GM20431 (cell line): Measurements from ENCODE around the gene TBC1D22A.

Experiments
- in situ Hi-C: fragments of 300-500 bp; cut with MseI, MboI; formaldehyde crosslinking; loops from one replicate; pipeline ENCODE4 v1.15.0; 2020; ENCODE audit warnings: low sequenced_read_pairs; ENCODE audit not compliant: unreplicated experiment

TBC1D22A gene

GRCh38 chr22:47173535-47174021 is 411.1 kb downstream of the TBC1D22A start:
- in situ Hi-C loops = no loop called here

DNA sequence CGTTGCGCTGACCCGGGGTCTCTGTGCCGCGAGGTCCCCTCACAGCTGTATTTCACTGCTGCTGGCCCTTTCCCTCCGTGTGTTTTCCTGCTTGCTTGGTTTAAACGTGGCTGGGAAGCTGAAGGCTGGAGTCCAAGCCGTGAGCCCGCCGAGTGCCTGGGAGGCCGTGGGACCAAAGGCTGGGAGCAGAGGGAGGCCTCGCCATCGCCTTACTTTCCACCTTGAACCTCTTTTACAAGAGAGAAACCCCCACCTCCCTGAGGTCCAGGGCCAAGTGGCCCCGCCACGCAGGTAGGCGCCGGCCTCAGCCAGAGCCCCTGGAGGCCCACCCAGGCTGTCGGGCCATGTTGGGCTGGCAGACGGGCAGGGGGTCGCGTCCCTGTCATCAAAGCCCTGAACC is 411.6 kb downstream of the TBC1D22A start:
- in situ Hi-C loops = no loop called here

GRCh38 chr22:47174671-47175112 is 412.2 kb downstream of the TBC1D22A start:
- in situ Hi-C loops = no loop called here

DNA sequence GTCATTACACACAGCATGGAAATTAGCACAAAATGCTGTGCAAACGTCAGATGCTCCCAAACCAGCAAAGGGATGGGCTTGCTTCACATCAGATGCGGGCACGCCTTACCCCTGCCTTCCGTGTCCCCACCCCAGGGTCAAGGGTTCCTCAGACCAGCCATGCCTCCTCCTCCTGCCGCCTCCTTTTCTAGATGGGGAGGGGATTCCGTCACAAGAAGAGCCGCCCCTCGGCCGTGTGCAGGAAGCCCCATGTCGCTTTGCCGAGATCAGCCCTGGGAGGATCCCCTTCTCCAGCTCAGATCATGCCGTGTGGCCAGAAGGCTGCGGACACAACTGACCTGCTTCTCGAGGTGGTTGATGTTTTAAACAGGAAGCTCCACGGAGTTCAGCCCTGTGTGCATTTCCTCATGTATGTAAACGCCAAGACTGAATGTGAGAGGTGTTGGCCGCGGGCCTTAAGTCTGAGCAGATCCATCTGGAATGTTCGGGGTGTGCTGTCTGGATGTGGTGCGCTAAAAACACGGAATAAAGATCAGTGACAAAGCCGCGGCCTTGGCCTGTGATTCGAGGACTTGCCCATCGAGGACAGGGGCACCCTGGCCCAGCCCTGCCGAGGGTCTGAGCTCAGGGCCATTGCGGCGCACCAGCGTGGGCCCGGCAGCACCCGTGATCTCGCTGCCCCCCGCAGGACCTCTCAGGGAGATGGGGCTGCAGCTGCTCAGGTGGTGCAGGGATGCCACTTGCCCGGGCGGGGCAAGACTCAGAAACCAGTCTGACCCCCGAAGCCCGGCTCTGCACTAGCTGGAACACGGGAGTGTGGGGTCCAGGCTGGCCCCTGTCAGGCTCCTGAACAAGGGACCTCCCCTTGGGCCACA is 412.9 kb downstream of the TBC1D22A start:
- in situ Hi-C loops = no loop called here

- in situ Hi-C loops = no loop called here
Observed at GRCh38 chr22:47176026-47176389, 413.6 kb downstream of the TBC1D22A start.

DNA sequence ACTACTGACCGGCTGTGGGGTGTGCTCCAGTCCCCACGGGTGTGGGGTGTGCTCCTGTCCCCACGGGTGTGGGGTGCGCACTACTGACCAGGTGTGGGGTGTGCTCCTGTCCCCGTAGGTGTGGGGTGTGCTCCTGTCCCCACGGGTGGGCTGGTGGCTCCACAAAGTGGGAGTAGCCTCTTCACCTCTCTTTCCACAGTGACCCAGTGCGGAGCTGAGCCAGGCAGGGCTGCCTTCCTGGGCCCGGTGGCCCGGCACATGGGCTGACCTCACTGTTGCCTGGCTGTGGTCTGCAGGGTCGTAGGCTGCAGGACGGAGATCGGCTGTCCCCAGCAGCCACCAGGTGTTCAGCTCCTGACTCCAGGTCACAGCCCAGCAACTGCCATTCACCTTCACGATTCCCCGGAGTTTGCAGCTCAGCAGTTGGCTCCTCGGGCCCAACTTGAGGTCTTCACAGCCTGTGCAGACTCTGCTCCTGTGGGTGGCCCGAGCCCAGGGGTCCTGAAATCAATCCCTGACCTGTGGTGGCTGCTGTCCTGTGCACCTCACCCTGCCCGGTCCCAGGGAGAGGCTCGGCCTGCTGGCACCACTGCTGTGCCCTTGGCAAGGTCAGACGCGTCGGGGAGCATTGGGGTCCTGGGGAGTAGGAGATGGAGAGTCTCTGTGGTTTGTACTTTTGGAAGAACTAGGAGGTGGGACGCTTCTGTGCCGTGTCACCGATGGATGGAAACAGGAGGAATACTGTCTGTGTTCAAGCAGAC is 414.3 kb downstream of the TBC1D22A start:
- in situ Hi-C loops = no loop called here

- in situ Hi-C loops = no loop called here
Observed at GRCh38 chr22:47177334-47177815, 414.9 kb downstream of the TBC1D22A start.

GRCh38 chr22:47178339-47178738 is 415.9 kb downstream of the TBC1D22A start:
- in situ Hi-C loops = no loop called here

- in situ Hi-C loops = no loop called here
Observed at GRCh38 chr22:47180796-47181195, 418.3 kb downstream of the TBC1D22A start.

GRCh38 chr22:47187176-47187957 is 424.9 kb downstream of the TBC1D22A start:
- in situ Hi-C loops = no loop called here

DNA sequence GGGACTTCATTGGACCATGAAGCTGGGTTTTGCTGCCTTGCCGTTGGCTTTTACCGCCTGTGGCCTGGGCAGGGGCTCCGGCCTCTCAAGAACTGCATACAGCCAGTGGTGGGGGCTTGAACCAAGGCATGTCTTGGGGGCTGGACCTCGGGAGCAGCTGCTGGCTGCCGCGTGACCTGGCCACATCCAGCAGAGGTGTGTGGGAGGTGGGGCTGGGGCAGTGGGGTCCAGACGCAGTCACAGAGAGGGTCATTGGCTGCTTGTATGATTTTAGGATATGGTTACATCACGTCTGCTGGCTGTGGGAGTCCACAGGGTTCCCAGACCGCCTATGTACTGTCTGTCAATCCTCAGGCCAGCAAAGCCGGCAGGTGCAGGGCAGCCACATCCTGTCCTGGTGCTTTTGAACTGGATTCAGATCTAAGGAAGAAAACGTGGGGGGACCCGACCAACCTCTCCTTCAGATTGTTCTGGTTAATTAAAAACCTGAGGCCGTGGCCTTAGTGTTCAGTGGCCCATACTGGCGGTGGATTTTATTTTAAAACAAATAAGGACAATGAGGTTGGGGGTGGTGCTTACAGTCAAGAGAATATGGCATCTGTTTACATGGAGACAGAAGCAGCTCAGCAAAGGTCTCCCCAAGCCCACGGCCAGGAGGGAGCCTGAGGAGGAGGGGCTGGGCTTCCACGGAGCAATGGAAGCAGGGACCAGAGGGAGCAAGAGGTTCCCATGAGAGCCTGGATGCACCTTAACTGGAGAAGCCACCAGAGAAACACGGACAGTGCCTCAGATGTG is 426.0 kb downstream of the TBC1D22A start:
- in situ Hi-C loops = no loop called here

GRCh38 chr22:47189056-47189916 is 426.8 kb downstream of the TBC1D22A start:
- in situ Hi-C loops = no loop called here

DNA sequence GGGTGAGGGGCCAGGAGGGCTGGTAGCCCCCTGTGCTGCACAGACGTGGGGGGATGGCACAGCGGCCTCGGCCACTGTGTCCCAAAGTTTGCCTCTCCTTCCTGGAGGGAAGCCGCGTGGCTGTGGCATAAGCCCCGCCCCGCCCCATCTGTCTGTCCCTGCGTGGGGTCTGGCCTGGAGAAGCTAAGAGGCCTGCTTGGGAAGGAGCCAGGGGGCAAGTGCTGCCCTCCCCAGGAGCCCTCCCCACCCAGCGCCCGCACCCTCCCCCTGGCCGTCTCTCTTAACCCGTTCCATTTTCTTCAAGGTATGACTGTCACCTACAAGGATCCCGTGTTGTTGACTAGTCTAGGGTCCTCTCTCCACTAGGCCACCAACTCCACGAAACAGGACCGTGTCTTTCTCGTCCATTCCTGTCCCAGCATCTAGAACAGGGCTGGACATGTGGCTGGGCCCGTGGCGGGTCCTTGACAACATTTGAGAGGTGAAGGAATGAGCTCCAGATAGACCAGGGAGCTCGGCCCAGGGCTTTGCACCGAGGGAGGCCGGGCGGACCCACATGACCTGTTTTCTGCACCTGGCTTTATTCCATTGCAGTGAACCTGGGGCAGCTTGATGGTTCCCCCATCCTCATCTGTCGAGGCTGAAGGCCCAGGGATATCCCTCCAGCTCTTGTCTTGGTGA is 428.0 kb downstream of the TBC1D22A start:
- in situ Hi-C loops = no loop called here

DNA sequence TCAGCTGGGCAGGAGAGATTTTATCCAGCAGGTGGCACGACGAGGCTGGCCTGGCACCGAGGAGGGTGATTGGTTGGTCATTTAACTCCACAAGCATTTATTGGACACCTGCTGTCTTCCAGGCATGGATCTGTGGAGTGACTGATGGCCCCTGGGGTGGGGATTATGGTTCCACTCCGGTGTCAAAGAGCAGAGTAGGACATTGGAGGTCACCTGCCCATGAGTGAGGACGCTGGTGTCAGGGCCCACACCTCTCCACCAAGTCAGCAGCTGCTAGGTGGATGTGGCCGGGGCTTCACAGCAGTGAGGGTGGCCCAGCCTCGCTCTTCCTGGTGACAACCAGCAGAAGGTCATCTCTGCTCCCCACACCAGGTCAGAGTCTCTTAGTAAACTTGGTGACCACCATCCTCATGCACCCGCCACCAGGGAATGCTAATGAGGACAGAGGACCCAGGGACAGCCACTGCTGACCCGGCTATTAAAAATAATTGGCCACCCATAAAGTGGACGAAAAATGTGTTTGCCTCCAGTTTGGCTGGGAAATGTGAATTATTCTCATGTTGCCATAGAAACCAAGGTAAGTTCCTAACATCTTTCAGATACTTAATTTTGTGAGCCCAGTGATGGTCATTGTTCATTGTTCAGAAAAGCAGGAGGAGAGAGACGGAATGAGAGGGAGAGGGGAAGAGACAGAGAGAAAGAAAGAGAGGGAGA is 428.7 kb downstream of the TBC1D22A start:
- in situ Hi-C loops = no loop called here

- in situ Hi-C loops = no loop called here
Observed at GRCh38 chr22:47191671-47192650, 429.5 kb downstream of the TBC1D22A start.
